CD4-positive, alpha-beta T cell (primary cell): ENCODE data around the gene MAML2. TPM values are rescaled to one million over a fixed set of nuclear protein-coding genes. Genes with fewer than 3 reads are reported as not detected.
A peak's percentile ranks its signal among the peaks of the same experiment; 100 is the strongest.

ENCODE experiments used
- ATAC-seq: fragments of 200-7000 bp; cut with Tn5 transposase; one replicate; pipeline ENCODE4 v1.10.0; 2022; ENCODE audit warnings: mild to moderate bottlenecking; ENCODE audit not compliant: poor library complexity
- CTCF ChIA-PET: fragments of 350-600 bp; sonication (Branson Sonifier 250); formaldehyde crosslinking; loops from one replicate; lab custom pipeline; 2021; ENCODE audit warnings: antibody characterized with exemption, inconsistent platforms; lab: Charles Lee
- POLR2A ChIA-PET: fragments of 350-600 bp; sonication (Branson Sonifier 250); formaldehyde crosslinking; loops from one replicate; lab custom pipeline; 2021; ENCODE audit warnings: antibody characterized with exemption, inconsistent platforms; lab: Charles Lee
- DNase-seq, 14 experiments: peaks; one replicate each; pipeline ENCODE4 v3.0.0-alpha.2; 2013 to 2020; ENCODE audit warnings: mixed read lengths in 2 of 14
- H3K27ac ChIP-seq, 2 donors: one replicate each; pipeline versions ENCODE4 v1.5.1 to v1.7.0; 2013; ENCODE audit warnings: low read length in 2 of 2, low read depth in 1 of 2, mild to moderate bottlenecking in 1 of 2
- H3K27me3 ChIP-seq, 2 experiments: 1 replicate in 1 of 2; 2 replicates in 1 of 2; pipeline versions ENCODE4 v1.6.1 to v1.7.0; 2013; ENCODE audit warnings: low read length in 2 of 2, control low read depth in 1 of 2, mild to moderate bottlenecking in 1 of 2, moderate library complexity in 1 of 2; ENCODE audit not compliant: insufficient read depth in 2 of 2, control insufficient read depth in 1 of 2
- H3K36me3 ChIP-seq: one replicate; pipeline ENCODE4 v1.6.1; 2013; ENCODE audit warnings: low read length, control low read depth; ENCODE audit not compliant: insufficient read depth
- H3K4me1 ChIP-seq: one replicate; pipeline ENCODE4 v1.6.1; 2013; ENCODE audit warnings: low read length, control low read depth; ENCODE audit not compliant: insufficient read depth
- H3K4me3 ChIP-seq: one replicate; pipeline ENCODE4 v1.5.1; 2013; ENCODE audit warnings: mild to moderate bottlenecking, low read length, moderate library complexity
- H3K9me3 ChIP-seq, 2 experiments: 1 replicate in 1 of 2; 2 replicates in 1 of 2; pipeline versions ENCODE4 v1.6.1 to v1.7.0; 2013; ENCODE audit warnings: low read length in 2 of 2, mild to moderate bottlenecking in 2 of 2, control low read depth in 1 of 2, moderate library complexity in 1 of 2; ENCODE audit not compliant: control insufficient read depth in 1 of 2, insufficient read depth in 1 of 2
- H3K27ac Mint-ChIP-seq: one replicate; pipeline ENCODE4 v1.8.0; 2020; ENCODE audit warnings: mixed read lengths
- H3K27me3 Mint-ChIP-seq: one replicate; pipeline ENCODE4 v1.8.0; 2021; ENCODE audit warnings: mixed read lengths
- H3K36me3 Mint-ChIP-seq: one replicate; pipeline ENCODE4 v1.8.0; 2021; ENCODE audit warnings: low read depth, mixed read lengths
- H3K4me1 Mint-ChIP-seq: one replicate; pipeline ENCODE4 v1.8.0; 2021; ENCODE audit warnings: low read depth, mixed read lengths
- H3K4me3 Mint-ChIP-seq: one replicate; pipeline ENCODE4 v1.8.0; 2020; ENCODE audit warnings: mild to moderate bottlenecking, mixed read lengths
- H3K9me3 Mint-ChIP-seq: one replicate; pipeline ENCODE4 v1.8.0; 2020; ENCODE audit warnings: mixed read lengths
- intact Hi-C, 2 experiments: fragments of 100-400 bp; cut with DNase I in 1 of 2; cut with micrococcal nuclease in 1 of 2; formaldehyde crosslinking; loops; one replicate each; pipeline versions ENCODE4 v1.15.1 to v1.9.0; 2023 to 2025; cut with DNase I, micrococcal nuclease
- total RNA-seq, 174 experiments: library from RNA in 2 of 174; stranded (reverse) in 2 of 174; gene quantifications; one replicate each; pipeline ENCODE4 v1.2.3 and lab custom pipeline; 2021 to 2026
- TF ChIP-seq, protein P1 (sequence below): fragments of 200-600 bp; IDR thresholded peaks from one replicate; pipeline ENCODE4 v1.8.0; 2022; ENCODE audit warnings: antibody characterized with exemption, mild to moderate bottlenecking

Gene MAML2
- total RNA-seq, 2 experiments from 2014 or later: 58.8 to 59.8 TPM

DNA sequence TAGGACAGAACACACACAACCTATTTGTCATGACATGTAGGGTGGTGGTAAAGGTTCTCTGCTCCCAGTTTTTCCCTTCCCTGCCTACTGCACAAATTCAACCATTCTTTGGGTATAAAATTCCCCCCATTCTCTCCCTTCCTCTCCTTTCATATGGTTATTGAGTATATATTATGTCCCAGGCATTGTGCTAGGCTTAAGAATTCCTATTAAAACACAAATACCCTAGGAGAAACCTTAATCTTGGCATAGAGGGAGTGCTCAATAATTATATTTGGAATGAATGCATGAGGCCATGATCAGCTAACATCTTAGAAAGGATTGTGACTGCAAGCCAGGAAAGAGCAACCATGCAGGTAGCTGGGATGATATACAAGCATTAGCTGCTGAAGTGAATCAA, 298.7 kb downstream of the MAML2 start:
- no peak for ATAC-seq
- Mint-ChIP-seq H3K27ac (peak overlapping the region; percentile 29), H3K4me1 (peaks cover 53% of the 10 kb centered on the region), H3K36me3 (peaks cover 51% of the 10 kb centered on the region), H3K4me3 (no peak overlapping the region), H3K27me3 (no peaks in the 10 kb centered on the region), H3K9me3 (no peaks in the 10 kb centered on the region)
- TF ChIP-seq, protein P1, sequence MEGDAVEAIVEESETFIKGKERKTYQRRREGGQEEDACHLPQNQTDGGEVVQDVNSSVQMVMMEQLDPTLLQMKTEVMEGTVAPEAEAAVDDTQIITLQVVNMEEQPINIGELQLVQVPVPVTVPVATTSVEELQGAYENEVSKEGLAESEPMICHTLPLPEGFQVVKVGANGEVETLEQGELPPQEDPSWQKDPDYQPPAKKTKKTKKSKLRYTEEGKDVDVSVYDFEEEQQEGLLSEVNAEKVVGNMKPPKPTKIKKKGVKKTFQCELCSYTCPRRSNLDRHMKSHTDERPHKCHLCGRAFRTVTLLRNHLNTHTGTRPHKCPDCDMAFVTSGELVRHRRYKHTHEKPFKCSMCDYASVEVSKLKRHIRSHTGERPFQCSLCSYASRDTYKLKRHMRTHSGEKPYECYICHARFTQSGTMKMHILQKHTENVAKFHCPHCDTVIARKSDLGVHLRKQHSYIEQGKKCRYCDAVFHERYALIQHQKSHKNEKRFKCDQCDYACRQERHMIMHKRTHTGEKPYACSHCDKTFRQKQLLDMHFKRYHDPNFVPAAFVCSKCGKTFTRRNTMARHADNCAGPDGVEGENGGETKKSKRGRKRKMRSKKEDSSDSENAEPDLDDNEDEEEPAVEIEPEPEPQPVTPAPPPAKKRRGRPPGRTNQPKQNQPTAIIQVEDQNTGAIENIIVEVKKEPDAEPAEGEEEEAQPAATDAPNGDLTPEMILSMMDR: no peak
- Histone ChIP-seq H3K27ac (no peak overlapping the region), H3K9me3 (no peaks in the 10 kb centered on the region), H3K4me3 (no peak overlapping the region), H3K4me1 (no peaks in the 10 kb centered on the region), H3K27me3 (no peaks in the 10 kb centered on the region), H3K36me3 (peaks cover 6% of the 10 kb centered on the region)
- intact Hi-C loops: no loop called here
- DNase-seq: no peak
- ChIA-PET CTCF (no interaction called here), POLR2A (no interaction called here)

DNA sequence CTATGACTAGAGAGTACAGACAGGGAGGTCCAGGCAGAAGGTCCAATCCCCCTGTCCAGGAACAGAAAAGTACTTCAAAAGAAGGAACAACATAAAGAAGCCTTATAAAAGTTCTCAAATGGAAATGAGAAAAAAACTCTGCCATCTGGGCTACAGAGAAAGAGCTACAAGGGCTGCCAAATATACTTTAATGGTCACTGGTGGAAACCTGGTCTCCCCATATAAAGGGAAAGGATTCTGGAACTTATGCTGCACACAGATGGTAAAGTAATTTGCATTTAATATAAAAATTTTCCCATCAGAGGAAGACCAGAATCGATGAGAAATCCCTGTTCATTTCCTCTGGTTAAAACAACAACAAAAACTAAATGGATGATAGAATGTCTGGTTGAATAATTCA, 299.7 kb downstream of the MAML2 start:
- Mint-ChIP-seq H3K4me1 (peaks cover 61% of the 10 kb centered on the region), H3K27ac (no peak overlapping the region), H3K27me3 (no peaks in the 10 kb centered on the region), H3K36me3 (peaks cover 47% of the 10 kb centered on the region), H3K9me3 (no peaks in the 10 kb centered on the region), H3K4me3 (no peak overlapping the region)
- Histone ChIP-seq H3K4me1 (no peaks in the 10 kb centered on the region), H3K27me3 (no peaks in the 10 kb centered on the region), H3K9me3 (no peaks in the 10 kb centered on the region), H3K36me3 (peaks cover 6% of the 10 kb centered on the region), H3K27ac (no peak overlapping the region), H3K4me3 (no peak overlapping the region)
- intact Hi-C loops: no loop called here
- DNase-seq (no peak), ATAC-seq (no peak)
- ChIA-PET CTCF (no interaction called here), POLR2A (interaction anchor here (1.1 kb wide), 1 partner anchor 19 kb away, joined by 3 read pairs; no protein-coding TSS in a partner anchor)
- TF ChIP-seq, protein P1: no peak

DNA sequence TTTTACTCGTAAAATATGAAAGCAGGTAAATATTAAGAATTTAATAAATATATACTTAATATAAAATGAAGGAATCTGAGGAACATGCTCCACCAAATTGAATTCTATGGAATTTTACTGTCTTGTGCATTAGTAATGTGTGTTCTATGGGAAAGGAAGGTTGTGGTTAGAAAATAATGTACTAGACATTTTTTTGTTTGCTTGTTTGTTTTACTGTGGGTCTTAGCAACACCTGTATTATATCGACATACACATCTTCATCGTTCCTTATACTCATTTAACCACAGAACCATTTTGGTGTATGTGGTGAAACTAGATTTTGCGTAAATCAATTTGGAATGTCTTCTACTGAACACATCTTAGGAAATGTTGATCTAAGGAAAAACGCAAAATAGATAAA, 304.9 kb downstream of the MAML2 start:
- Mint-ChIP-seq H3K4me1 (peaks cover 79% of the 10 kb centered on the region), H3K27ac (peak overlapping the region; percentile 9), H3K36me3 (peaks cover 45% of the 10 kb centered on the region), H3K27me3 (no peaks in the 10 kb centered on the region), H3K9me3 (no peaks in the 10 kb centered on the region), H3K4me3 (no peak overlapping the region)
- H3K36me3 ChIP-seq: peaks cover 2% of the 10 kb centered on the region
- H3K27ac ChIP-seq: no peak overlapping the region
- H3K4me1 ChIP-seq: no peaks in the 10 kb centered on the region
- intact Hi-C loops: no loop called here
- no peaks in the 10 kb centered on the region for H3K27me3 ChIP-seq
- no peaks in the 10 kb centered on the region for H3K9me3 ChIP-seq
- CTCF ChIA-PET: no interaction called here
- DNase-seq: no peak
- no peak for ATAC-seq
- no peak overlapping the region for H3K4me3 ChIP-seq
- TF ChIP-seq, protein P1: no peak
- POLR2A ChIA-PET: no interaction called here
